ENCODE measurements around the gene CADPS2.

DNA sequence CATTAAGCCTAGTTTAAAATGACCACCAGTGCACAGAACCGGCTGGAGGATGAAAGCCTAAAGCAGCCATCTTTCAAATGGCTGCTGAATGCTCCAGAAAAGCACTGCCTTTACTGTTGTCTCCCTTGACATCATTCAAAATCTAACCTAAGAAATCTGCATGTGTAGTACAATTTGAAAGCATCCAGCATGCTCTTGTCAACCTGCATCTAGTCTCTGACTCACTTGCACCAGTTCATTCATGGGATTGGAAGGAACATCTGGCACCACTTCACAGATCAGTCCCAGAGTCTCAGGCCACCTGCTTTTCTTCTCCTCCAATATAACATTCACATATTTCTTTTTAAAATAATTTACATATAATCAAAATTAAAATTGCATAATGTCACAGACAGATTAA is 263.6 kb downstream of the CADPS2 start:
- TF ChIP-seq, protein P1, sequence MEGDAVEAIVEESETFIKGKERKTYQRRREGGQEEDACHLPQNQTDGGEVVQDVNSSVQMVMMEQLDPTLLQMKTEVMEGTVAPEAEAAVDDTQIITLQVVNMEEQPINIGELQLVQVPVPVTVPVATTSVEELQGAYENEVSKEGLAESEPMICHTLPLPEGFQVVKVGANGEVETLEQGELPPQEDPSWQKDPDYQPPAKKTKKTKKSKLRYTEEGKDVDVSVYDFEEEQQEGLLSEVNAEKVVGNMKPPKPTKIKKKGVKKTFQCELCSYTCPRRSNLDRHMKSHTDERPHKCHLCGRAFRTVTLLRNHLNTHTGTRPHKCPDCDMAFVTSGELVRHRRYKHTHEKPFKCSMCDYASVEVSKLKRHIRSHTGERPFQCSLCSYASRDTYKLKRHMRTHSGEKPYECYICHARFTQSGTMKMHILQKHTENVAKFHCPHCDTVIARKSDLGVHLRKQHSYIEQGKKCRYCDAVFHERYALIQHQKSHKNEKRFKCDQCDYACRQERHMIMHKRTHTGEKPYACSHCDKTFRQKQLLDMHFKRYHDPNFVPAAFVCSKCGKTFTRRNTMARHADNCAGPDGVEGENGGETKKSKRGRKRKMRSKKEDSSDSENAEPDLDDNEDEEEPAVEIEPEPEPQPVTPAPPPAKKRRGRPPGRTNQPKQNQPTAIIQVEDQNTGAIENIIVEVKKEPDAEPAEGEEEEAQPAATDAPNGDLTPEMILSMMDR (IDR thresholded peaks at IDR 0.05), result no peak
- TF ChIP-seq POLR2A (IDR thresholded peaks at IDR 0.05), result no peak

Data from body of pancreas (tissue), 4 donors.